GM12872 (cell line): ENCODE data around the gene MEGF9.

Source experiments
- CTCF ChIP-seq: IDR thresholded peaks from 3 replicates; pipeline ENCODE4 v1.5.1; 2011; ENCODE audit warnings: low read depth, mild to moderate bottlenecking, low read length, moderate library complexity; ENCODE audit not compliant: insufficient read depth

Gene MEGF9

GRCh38 chr9:120755810-120756434 is 41.7 kb upstream of the MEGF9 start:
- TF ChIP-seq CTCF = peak; percentile 85

- no peak for TF ChIP-seq CTCF
These were observed 40.8 kb upstream of the MEGF9 start for GRCh38 chr9:120755044-120755443.

GRCh38 chr9:120750421-120750820 is 36.2 kb upstream of the MEGF9 start:
- no peak for TF ChIP-seq CTCF

- no peak for TF ChIP-seq CTCF
These were observed 31.0 kb upstream of the MEGF9 start for GRCh38 chr9:120745278-120745677.

- TF ChIP-seq CTCF = peak; percentile 90
These were observed 28.7 kb upstream of the MEGF9 start for GRCh38 chr9:120742951-120743416.

- no peak for TF ChIP-seq CTCF
These were observed 27.4 kb upstream of the MEGF9 start for GRCh38 chr9:120741701-120742100.

GRCh38 chr9:120741191-120741590 is 26.9 kb upstream of the MEGF9 start:
- no peak for TF ChIP-seq CTCF
